Lower leg skin (tissue), 4 donors: ENCODE data around the gene PSMB10. TPM values are rescaled to one million over a fixed set of nuclear protein-coding genes. Genes with fewer than 3 reads are reported as not detected.

Source experiments
- DNase-seq, 2 donors: peaks; one replicate each; pipeline ENCODE4 v3.0.0-alpha.2; 2019; ENCODE audit warnings: low spot score in 2 of 2
- H3K4me3 ChIP-seq: fragments of 200-600 bp; sonication (generic); 2 replicates; pipeline ENCODE4 v1.5.1; 2017; ENCODE audit warnings: mild to moderate bottlenecking, low read depth; ENCODE audit not compliant: poor library complexity, severe bottlenecking
- POLR2A ChIP-seq, 2 donors: fragments of 450-650 bp; IDR thresholded peaks; one replicate each; pipeline ENCODE4 v1.6.1; 2016 to 2017; ENCODE audit warnings: antibody characterized with exemption in 2 of 2, mild to moderate bottlenecking in 1 of 2, moderate library complexity in 1 of 2
- WGBS, 2 donors: methylation state at CpG; one replicate each; pipeline ENCODE4 v1.1.5; 2018; 5-methylcytosine and 5-hydroxymethylcytosine counted together
- intact Hi-C: fragments of 100-400 bp; cut with DNase I; formaldehyde crosslinking; loops from one replicate; pipeline ENCODE4 v1.15.0; 2023; ENCODE audit warnings: low total_unique reads
- total RNA-seq, 4 donors: library from RNA; depleted of rRNA; stranded (reverse); fragments of >200 nt; gene quantifications; one replicate each; pipeline ENCODE4 v1.1.0, GENCODE V29; 2016
- TF ChIP-seq, protein P1 (sequence below), 3 donors: fragments of 450-650 bp; IDR thresholded peaks; one replicate each; pipeline ENCODE4 v1.5.1; 2016; ENCODE audit warnings: antibody characterized with exemption in 3 of 3, mild to moderate bottlenecking in 3 of 3, moderate library complexity in 2 of 3

PSMB10 gene
- total RNA-seq, 4 donors from 2014 or later = 11.4 to 20.4 (median 17.8) TPM

- WGBS, 2 donors = 92 to 93% methylated on average over 4 of the region's 4 CpGs
- no peak overlapping the region for H3K4me3 ChIP-seq
- TF ChIP-seq POLR2A (IDR thresholded peaks at IDR 0.05) = no peak
- TF ChIP-seq, protein P1, sequence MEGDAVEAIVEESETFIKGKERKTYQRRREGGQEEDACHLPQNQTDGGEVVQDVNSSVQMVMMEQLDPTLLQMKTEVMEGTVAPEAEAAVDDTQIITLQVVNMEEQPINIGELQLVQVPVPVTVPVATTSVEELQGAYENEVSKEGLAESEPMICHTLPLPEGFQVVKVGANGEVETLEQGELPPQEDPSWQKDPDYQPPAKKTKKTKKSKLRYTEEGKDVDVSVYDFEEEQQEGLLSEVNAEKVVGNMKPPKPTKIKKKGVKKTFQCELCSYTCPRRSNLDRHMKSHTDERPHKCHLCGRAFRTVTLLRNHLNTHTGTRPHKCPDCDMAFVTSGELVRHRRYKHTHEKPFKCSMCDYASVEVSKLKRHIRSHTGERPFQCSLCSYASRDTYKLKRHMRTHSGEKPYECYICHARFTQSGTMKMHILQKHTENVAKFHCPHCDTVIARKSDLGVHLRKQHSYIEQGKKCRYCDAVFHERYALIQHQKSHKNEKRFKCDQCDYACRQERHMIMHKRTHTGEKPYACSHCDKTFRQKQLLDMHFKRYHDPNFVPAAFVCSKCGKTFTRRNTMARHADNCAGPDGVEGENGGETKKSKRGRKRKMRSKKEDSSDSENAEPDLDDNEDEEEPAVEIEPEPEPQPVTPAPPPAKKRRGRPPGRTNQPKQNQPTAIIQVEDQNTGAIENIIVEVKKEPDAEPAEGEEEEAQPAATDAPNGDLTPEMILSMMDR (IDR thresholded peaks at IDR 0.05) = no peak
- intact Hi-C loops = no loop called here
- DNase-seq = no peak
Observed at GRCh38 chr16:67932462-67932840, 4.2 kb downstream of the PSMB10 start.

GRCh38 chr16:67931712-67932461, 4.8 kb downstream of the PSMB10 start, which contains the start of gene CTRL:
Gene CTRL, minus strand, starts transcription at chr16:67931862. Its CDS starts 10 bp downstream, at chr16:67931852.
- intact Hi-C loops = no loop called here
- H3K4me3 ChIP-seq = no peak within 1 kb of the TSS
- WGBS, 2 donors = 85 to 88% methylated on average over 14 to 15 of the region's 15 CpGs
- no peak for DNase-seq
- TF ChIP-seq POLR2A (IDR thresholded peaks at IDR 0.05) = no peak
- TF ChIP-seq, protein P1 (IDR thresholded peaks at IDR 0.05) = no peak

GRCh38 chr16:67930678-67931211, 5.9 kb downstream of the PSMB10 start:
- no peak overlapping the region for H3K4me3 ChIP-seq
- WGBS, 2 donors = 94% methylated on average over 16 to 17 of the region's 17 CpGs
- no peak for DNase-seq
- intact Hi-C loops = no loop called here
- TF ChIP-seq POLR2A (IDR thresholded peaks at IDR 0.05) = no peak
- TF ChIP-seq, protein P1 (IDR thresholded peaks at IDR 0.05) = no peak

DNA sequence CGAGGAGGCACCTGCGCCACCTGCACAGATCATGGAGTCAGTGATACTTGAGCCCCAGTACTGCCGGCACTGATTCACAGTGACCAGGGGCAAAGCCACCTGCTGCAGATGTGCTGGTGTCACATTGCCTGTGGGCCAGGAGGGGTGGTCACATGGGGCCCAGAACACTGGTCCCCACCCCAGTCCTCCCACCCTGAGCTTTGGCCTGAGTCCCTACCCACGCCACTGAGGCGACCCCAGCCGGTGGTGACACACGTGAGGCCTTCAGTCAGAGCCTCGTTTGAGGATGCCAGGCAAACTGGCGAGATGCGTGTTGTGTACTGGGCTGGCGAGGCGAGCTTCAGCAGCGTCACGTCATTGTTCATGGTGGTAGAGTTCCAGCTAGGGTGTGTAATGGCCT, 6.5 kb downstream of the PSMB10 start:
- 90 to 92% methylated on average over 14 of the region's 14 CpGs for WGBS, 2 donors
- H3K4me3 ChIP-seq = no peak overlapping the region
- no peak for TF ChIP-seq POLR2A (IDR thresholded peaks at IDR 0.05)
- intact Hi-C loops = no loop called here
- DNase-seq = no peak

- peak in 1 of 2 donors; percentile 92 for DNase-seq
- intact Hi-C loops = loop anchor here (5.0 to 10.0 kb wide), 2 partner anchors 46 to 104 kb away; partner anchors contain the start of gene NRN1L
- 45 to 47% methylated on average over 16 of the region's 16 CpGs for WGBS, 2 donors
- no peak for TF ChIP-seq POLR2A (IDR thresholded peaks at IDR 0.05)
- TF ChIP-seq, protein P1 (IDR thresholded peaks at IDR 0.05) = peak in 1 of 3 donors; percentile 85
- no peak overlapping the region for H3K4me3 ChIP-seq
Observed at GRCh38 chr16:67928561-67929364, 7.9 kb downstream of the PSMB10 start.

- intact Hi-C loops = loop anchor here (5.0 to 10.0 kb wide), 2 partner anchors 46 to 103 kb away; partner anchors contain the start of gene NRN1L
- no peak for TF ChIP-seq POLR2A (IDR thresholded peaks at IDR 0.05)
- TF ChIP-seq, protein P1 (IDR thresholded peaks at IDR 0.05) = no peak
- 74 to 78% methylated on average over 7 of the region's 7 CpGs for WGBS, 2 donors
- DNase-seq = no peak
- no peak overlapping the region for H3K4me3 ChIP-seq
Observed at GRCh38 chr16:67928147-67928546, 8.5 kb downstream of the PSMB10 start.
